H1 (cell line): ENCODE results near the gene IL10RA. TPM values are rescaled to one million over a fixed set of nuclear protein-coding genes. Genes with fewer than 3 reads are reported as not detected.

Experiments
- ATF3 ChIP-seq: IDR thresholded peaks from 2 replicates; pipeline ENCODE4 v1.6.1; 2011; ENCODE audit warnings: low read depth, mild to moderate bottlenecking, low read length; ENCODE audit not compliant: insufficient read depth
- polyA plus RNA-seq, 7 experiments: library from polyadenylated mRNA; depleted of rRNA in 3 of 7; stranded (reverse) in 5 of 7; unstranded in 2 of 7; fragments of >200 nt in 5 of 7; fragments of 200-250 nt in 2 of 7; gene quantifications; 1 replicate in 5 of 7; 2 replicates in 1 of 7; 4 replicates in 1 of 7; pipeline versions ENCODE4 v1.2.1 to v1.2.3, GENCODE V29; 2011 to 2013; ENCODE audit warnings: missing spikeins in 2 of 7, mixed read lengths in 2 of 7
- total RNA-seq: library from RNA; stranded (reverse); fragmentation: NEBNext Ultra II Directional; extraction: Animal tissue kit (Norgen Biotek cat#: 25700); gene quantifications from 2 replicates; pipeline ENCODE4 v1.2.1, GENCODE V29; 2021

Gene IL10RA
- total and polyA plus RNA-seq, 2 of the 8 experiments (the other 6 are each of a cell fraction or from before 2014, with no cell fraction given) = 0.05 to 0.11 TPM

DNA sequence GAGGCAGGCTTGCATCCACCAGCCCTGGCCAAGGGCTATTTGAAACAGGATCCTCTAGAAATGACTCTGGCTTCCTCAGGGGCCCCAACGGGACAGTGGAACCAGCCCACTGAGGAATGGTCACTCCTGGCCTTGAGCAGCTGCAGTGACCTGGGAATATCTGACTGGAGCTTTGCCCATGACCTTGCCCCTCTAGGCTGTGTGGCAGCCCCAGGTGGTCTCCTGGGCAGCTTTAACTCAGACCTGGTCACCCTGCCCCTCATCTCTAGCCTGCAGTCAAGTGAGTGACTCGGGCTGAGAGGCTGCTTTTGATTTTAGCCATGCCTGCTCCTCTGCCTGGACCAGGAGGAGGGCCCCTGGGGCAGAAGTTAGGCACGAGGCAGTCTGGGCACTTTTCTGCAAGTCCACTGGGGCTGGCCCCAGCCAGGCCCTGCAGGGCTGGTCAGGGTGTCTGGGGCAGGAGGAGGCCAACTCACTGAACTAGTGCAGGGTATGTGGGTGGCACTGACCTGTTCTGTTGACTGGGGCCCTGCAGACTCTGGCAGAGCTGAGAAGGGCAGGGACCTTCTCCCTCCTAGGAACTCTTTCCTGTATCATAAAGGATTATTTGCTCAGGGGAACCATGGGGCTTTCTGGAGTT lies 13.3 kb downstream of the IL10RA start (continued):
- TF ChIP-seq ATF3 = no peak
